Hepatocyte (in vitro differentiated cells): Measurements from ENCODE around the gene KLHDC9. TPM values are rescaled to one million over a fixed set of nuclear protein-coding genes. Genes with fewer than 3 reads are reported as not detected.

ENCODE experiments used
- DNase-seq: peaks from one replicate; pipeline ENCODE4 v3.0.0-alpha.2; 2016; ENCODE audit warnings: low spot score
- H2AFZ ChIP-seq: fragments of 200-600 bp; sonication (generic); 2 replicates; pipeline ENCODE4 v1.6.0; 2016; ENCODE audit warnings: antibody characterized with exemption, mild to moderate bottlenecking
- H3K27ac ChIP-seq: fragments of 200-600 bp; sonication (generic); 2 replicates; pipeline ENCODE4 v1.5.1; 2016; ENCODE audit warnings: mild to moderate bottlenecking
- H3K27me3 ChIP-seq: fragments of 200-600 bp; sonication (generic); 2 replicates; pipeline ENCODE4 v1.6.1; 2016
- H3K36me3 ChIP-seq: fragments of 200-600 bp; sonication (generic); replicated peaks from 2 replicates; pipeline ENCODE4 v1.5.1; 2016; ENCODE audit warnings: low read depth; ENCODE audit not compliant: insufficient read depth
- H3K4me1 ChIP-seq: fragments of 200-600 bp; sonication (generic); 2 replicates; pipeline ENCODE4 v1.5.1; 2016; ENCODE audit warnings: mild to moderate bottlenecking, moderate library complexity; ENCODE audit not compliant: insufficient read depth
- H3K4me2 ChIP-seq: fragments of 200-600 bp; sonication (generic); 2 replicates; pipeline ENCODE4 v1.6.0; 2016
- H3K4me3 ChIP-seq: fragments of 200-600 bp; sonication (generic); 2 replicates; pipeline ENCODE4 v1.5.1; 2016; ENCODE audit warnings: mild to moderate bottlenecking
- H3K79me2 ChIP-seq: fragments of 200-600 bp; sonication (generic); 2 replicates; pipeline ENCODE4 v1.6.0; 2017; ENCODE audit warnings: mild to moderate bottlenecking
- H3K9me2 ChIP-seq: fragments of 200-600 bp; sonication (generic); replicated peaks from 2 replicates; pipeline ENCODE4 v1.6.0; 2017; ENCODE audit warnings: mild to moderate bottlenecking; ENCODE audit not compliant: insufficient read depth
- H3K9me3 ChIP-seq: fragments of 200-600 bp; sonication (generic); 2 replicates; pipeline ENCODE4 v1.5.1; 2016; ENCODE audit warnings: low read depth, mild to moderate bottlenecking
- H4K20me1 ChIP-seq: fragments of 200-600 bp; sonication (generic); 2 replicates; pipeline ENCODE4 v1.6.0; 2016; ENCODE audit warnings: mild to moderate bottlenecking; ENCODE audit not compliant: insufficient read depth, poor library complexity, severe bottlenecking
- CTCF ChIP-seq: fragments of 200-600 bp; sonication (generic); IDR thresholded peaks from 2 replicates; pipeline ENCODE4 v1.5.1; 2016; ENCODE audit warnings: antibody characterized with exemption, mild to moderate bottlenecking; ENCODE audit not compliant: poor library complexity
- EZH2 ChIP-seq: fragments of 200-600 bp; sonication (generic); IDR thresholded peaks from 2 replicates; pipeline ENCODE4 v1.6.1; 2016; ENCODE audit warnings: antibody characterized with exemption, mild to moderate bottlenecking, borderline replicate concordance
- EZH2phosphoT487 ChIP-seq: fragments of 200-600 bp; sonication (generic); IDR thresholded peaks from one replicate; pipeline ENCODE4 v1.6.1; 2018; ENCODE audit warnings: antibody characterized with exemption, mild to moderate bottlenecking, low read depth, moderate library complexity; ENCODE audit not compliant: unreplicated experiment, severe bottlenecking
- WGBS: methylation state at CpG from one replicate; pipeline ENCODE4 v1.1.6; 2016; ENCODE audit warnings: low lambda C conversion rate; ENCODE audit errors: missing lambda C conversion rate; 5-methylcytosine and 5-hydroxymethylcytosine counted together
- polyA plus RNA-seq: library from polyadenylated mRNA; unstranded; fragments of >200 nt; fragmentation: Nextera tagmentation; extraction: Ambion mirVana; gene quantifications from 2 replicates; pipeline ENCODE4 v1.2.1, GENCODE V29; 2016
- total RNA-seq: library from RNA; depleted of rRNA; stranded (reverse); fragments of >200 nt; gene quantifications from 2 replicates; pipeline ENCODE4 v1.2.3, GENCODE V29; 2014

The KLHDC9 gene
- total and polyA plus RNA-seq, 2 experiments from 2014 or later: 1.4 to 7.4 TPM

GRCh38 chr1:161091093-161091492, 7.1 kb upstream of the KLHDC9 start:
- Histone ChIP-seq H3K27me3 (no peaks in the 10 kb centered on the region), H3K9me2 (no peaks in the 10 kb centered on the region), H3K27ac (no peak overlapping the region), H3K4me1 (no peaks in the 10 kb centered on the region), H3K4me3 (no peak overlapping the region), H3K9me3 (no peaks in the 10 kb centered on the region), H3K4me2 (no peak overlapping the region), H3K36me3 (no peaks in the 10 kb centered on the region), H3K79me2 (peaks cover 11% of the 10 kb centered on the region), H4K20me1 (no peaks in the 10 kb centered on the region), H2AFZ (no peak overlapping the region)
- DNase-seq: no peak
- 92% methylated on average over 5 of the region's 5 CpGs for WGBS
- TF ChIP-seq EZH2phosphoT487 (no peak), CTCF (no peak), EZH2 (no peak)

DNA sequence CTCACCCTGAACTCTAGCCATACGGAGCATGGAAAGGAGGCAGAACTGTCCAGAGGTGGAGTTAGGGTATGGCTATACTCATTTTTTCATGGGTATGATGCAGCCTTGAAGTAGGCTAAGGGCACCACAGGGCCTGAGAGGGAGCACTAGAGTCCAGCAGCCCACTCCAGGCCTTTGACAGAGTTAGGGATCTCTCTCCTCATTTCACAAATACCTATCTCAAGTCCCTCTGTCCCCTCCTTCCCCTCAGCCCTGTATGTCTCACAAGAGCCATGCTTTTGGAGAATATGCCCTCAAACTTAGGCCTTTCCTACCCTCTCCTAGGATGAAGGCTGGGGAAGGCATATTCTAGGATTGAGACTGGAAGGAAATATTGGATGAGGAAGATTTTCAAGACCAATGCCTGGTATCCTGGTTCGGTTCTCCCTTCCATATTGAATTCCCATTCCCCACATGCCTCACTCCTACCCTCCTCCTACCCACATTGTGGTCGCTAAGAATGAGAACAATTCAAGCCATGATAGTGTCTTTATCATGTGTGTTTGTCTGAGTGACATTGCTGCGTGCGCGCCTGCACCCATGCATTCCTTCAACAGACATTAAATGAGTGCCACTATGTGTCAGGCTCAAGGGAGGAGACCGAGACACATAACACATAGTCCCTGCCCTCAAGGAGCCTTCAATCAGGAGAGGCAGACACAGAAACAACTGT, 6.2 kb upstream of the KLHDC9 start:
- DNase-seq: no peak
- H3K27me3 ChIP-seq: no peaks in the 10 kb centered on the region
- H3K4me1 ChIP-seq: peaks cover 3% of the 10 kb centered on the region
- no peak overlapping the region for H2AFZ ChIP-seq
- TF ChIP-seq CTCF (no peak), EZH2 (no peak), EZH2phosphoT487 (no peak)
- no peaks in the 10 kb centered on the region for H3K9me3 ChIP-seq
- H4K20me1 ChIP-seq: no peaks in the 10 kb centered on the region
- H3K4me2 ChIP-seq: no peak overlapping the region
- peaks cover 11% of the 10 kb centered on the region for H3K79me2 ChIP-seq
- H3K4me3 ChIP-seq: no peak overlapping the region
- H3K36me3 ChIP-seq: no peaks in the 10 kb centered on the region
- no peak overlapping the region for H3K27ac ChIP-seq
- 90% methylated on average over 7 of the region's 7 CpGs for WGBS
- H3K9me2 ChIP-seq: no peaks in the 10 kb centered on the region

DNA sequence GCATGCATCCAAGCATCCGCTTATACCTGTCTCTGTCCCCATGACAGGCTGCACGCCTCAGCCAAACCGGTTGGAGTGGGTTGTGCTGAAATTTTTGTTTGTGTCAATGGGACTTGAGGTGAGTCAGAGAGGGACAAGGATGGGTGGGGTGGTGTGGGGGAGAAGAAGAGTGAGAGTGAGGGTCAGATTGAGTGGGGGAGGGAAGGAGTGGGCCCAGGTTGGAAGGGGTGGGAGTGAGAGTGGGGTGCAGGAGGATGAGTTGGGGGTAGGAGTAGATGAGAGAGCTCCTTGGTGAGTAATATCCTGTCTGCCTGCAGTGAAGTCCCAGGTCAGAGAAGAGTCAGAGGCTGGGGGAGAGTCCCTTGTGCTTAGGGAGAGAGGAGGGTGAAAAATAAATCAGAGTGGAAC, 5.5 kb upstream of the KLHDC9 start:
- no peaks in the 10 kb centered on the region for H3K36me3 ChIP-seq
- no peak overlapping the region for H3K4me2 ChIP-seq
- no peak overlapping the region for H3K27ac ChIP-seq
- no peaks in the 10 kb centered on the region for H3K9me3 ChIP-seq
- H3K27me3 ChIP-seq: no peaks in the 10 kb centered on the region
- TF ChIP-seq CTCF (no peak), EZH2 (no peak), EZH2phosphoT487 (no peak)
- H3K4me3 ChIP-seq: no peak overlapping the region
- no peaks in the 10 kb centered on the region for H3K9me2 ChIP-seq
- peaks cover 8% of the 10 kb centered on the region for H3K4me1 ChIP-seq
- no peak overlapping the region for H2AFZ ChIP-seq
- no peaks in the 10 kb centered on the region for H4K20me1 ChIP-seq
- 78% methylated on average over 3 of the region's 3 CpGs for WGBS
- DNase-seq: no peak
- peaks cover 8% of the 10 kb centered on the region for H3K79me2 ChIP-seq
